Thoracic aorta (tissue), 2 donors: ENCODE measurements around the gene ZNF385B. TPM values are rescaled to one million over a fixed set of nuclear protein-coding genes. Genes with fewer than 3 reads are reported as not detected.
A peak's percentile ranks its signal among the peaks of the same experiment; 100 is the strongest.

Source experiments
- ATAC-seq: fragments of 150-250 bp; one replicate; pipeline ENCODE4 v1.8.0; 2017; ENCODE audit warnings: low read depth; ENCODE audit not compliant: insufficient number of reproducible peaks, low FRiP score
- DNase-seq: peaks from one replicate; pipeline ENCODE4 v3.0.0-alpha.2; 2020; ENCODE audit warnings: low spot score
- H3K27ac ChIP-seq, 2 donors: fragments of 200-600 bp; sonication (generic); 1 replicate in 1 of 2; 2 replicates in 1 of 2; pipeline ENCODE4 v1.5.1; 2016; ENCODE audit warnings: mild to moderate bottlenecking in 2 of 2, moderate library complexity in 2 of 2
- H3K27me3 ChIP-seq: fragments of 200-600 bp; sonication (generic); replicated peaks from 2 replicates; pipeline ENCODE4 v1.6.0; 2016; ENCODE audit warnings: mild to moderate bottlenecking; ENCODE audit not compliant: insufficient read depth
- H3K36me3 ChIP-seq: fragments of 200-600 bp; sonication (generic); one replicate; pipeline ENCODE4 v1.5.1; 2016
- H3K4me1 ChIP-seq, 2 donors: fragments of 200-600 bp; sonication (generic); 1 replicate in 1 of 2; 2 replicates in 1 of 2; pipeline versions ENCODE4 v1.5.1 to v1.6.0; 2016; ENCODE audit warnings: low read depth in 2 of 2, mild to moderate bottlenecking in 1 of 2; ENCODE audit not compliant: control insufficient read depth in 1 of 2
- H3K4me3 ChIP-seq: fragments of 200-600 bp; sonication (generic); 2 replicates; pipeline ENCODE4 v1.5.1; 2016; ENCODE audit warnings: mild to moderate bottlenecking
- H3K9me3 ChIP-seq: fragments of 200-600 bp; sonication (generic); 2 replicates; pipeline ENCODE4 v1.5.1; 2016
- CTCF ChIP-seq: fragments of 200-600 bp; sonication (generic); IDR thresholded peaks from one replicate; pipeline ENCODE4 v1.5.1; 2019; ENCODE audit warnings: antibody characterized with exemption
- total RNA-seq, 2 donors: library from RNA; depleted of rRNA; stranded (reverse); fragments of >200 nt; gene quantifications; one replicate each; pipeline versions ENCODE4 v1.1.0 to v1.2.3, GENCODE V29; 2016

ZNF385B gene
- total RNA-seq, 2 donors from 2014 or later = 0.41 to 1.9 TPM

- DNase-seq = no peak
- Histone ChIP-seq H3K4me3 (no peak overlapping the region), H3K27me3 (no peaks in the 10 kb centered on the region), H3K4me1 (peaks cover 1 to 6% of the 10 kb centered on the region in 2 donors), H3K36me3 (no peaks in the 10 kb centered on the region), H3K9me3 (no peaks in the 10 kb centered on the region), H3K27ac (no peak overlapping the region)
- ATAC-seq = no peak
- no peak for TF ChIP-seq CTCF
Measured at GRCh38 chr2:179682756-179683155, 178.7 kb downstream of the ZNF385B start.

GRCh38 chr2:179677746-179678505 lies 183.5 kb downstream of the ZNF385B start:
- Histone ChIP-seq H3K4me3 (no peak overlapping the region), H3K36me3 (no peaks in the 10 kb centered on the region), H3K27ac (peak overlapping the region in 1 of 2 donors; percentile 43), H3K27me3 (no peaks in the 10 kb centered on the region), H3K4me1 (peaks cover 15 to 22% of the 10 kb centered on the region in 2 donors), H3K9me3 (no peaks in the 10 kb centered on the region)
- DNase-seq (no peak), ATAC-seq (no peak)
- no peak for TF ChIP-seq CTCF

- H3K4me3 ChIP-seq = no peak overlapping the region
- no peak for TF ChIP-seq CTCF
- H3K27me3 ChIP-seq = no peaks in the 10 kb centered on the region
- H3K9me3 ChIP-seq = no peaks in the 10 kb centered on the region
- H3K27ac ChIP-seq = peak overlapping the region in 1 of 2 donors; percentile 43
- H3K4me1 ChIP-seq = peaks cover 15 to 22% of the 10 kb centered on the region in 2 donors
- no peaks in the 10 kb centered on the region for H3K36me3 ChIP-seq
- DNase-seq (no peak), ATAC-seq (no peak)
Measured at GRCh38 chr2:179677077-179677688, 184.2 kb downstream of the ZNF385B start.

GRCh38 chr2:179675435-179675834 lies 186.0 kb downstream of the ZNF385B start:
- Histone ChIP-seq H3K4me3 (no peak overlapping the region), H3K9me3 (no peaks in the 10 kb centered on the region), H3K36me3 (no peaks in the 10 kb centered on the region), H3K4me1 (peaks cover 15 to 22% of the 10 kb centered on the region in 2 donors), H3K27ac (no peak overlapping the region), H3K27me3 (no peaks in the 10 kb centered on the region)
- ATAC-seq = no peak
- no peak for TF ChIP-seq CTCF
- DNase-seq = no peak
